ENCODE measurements around the gene MANSC1.

The MANSC1 gene

DNA sequence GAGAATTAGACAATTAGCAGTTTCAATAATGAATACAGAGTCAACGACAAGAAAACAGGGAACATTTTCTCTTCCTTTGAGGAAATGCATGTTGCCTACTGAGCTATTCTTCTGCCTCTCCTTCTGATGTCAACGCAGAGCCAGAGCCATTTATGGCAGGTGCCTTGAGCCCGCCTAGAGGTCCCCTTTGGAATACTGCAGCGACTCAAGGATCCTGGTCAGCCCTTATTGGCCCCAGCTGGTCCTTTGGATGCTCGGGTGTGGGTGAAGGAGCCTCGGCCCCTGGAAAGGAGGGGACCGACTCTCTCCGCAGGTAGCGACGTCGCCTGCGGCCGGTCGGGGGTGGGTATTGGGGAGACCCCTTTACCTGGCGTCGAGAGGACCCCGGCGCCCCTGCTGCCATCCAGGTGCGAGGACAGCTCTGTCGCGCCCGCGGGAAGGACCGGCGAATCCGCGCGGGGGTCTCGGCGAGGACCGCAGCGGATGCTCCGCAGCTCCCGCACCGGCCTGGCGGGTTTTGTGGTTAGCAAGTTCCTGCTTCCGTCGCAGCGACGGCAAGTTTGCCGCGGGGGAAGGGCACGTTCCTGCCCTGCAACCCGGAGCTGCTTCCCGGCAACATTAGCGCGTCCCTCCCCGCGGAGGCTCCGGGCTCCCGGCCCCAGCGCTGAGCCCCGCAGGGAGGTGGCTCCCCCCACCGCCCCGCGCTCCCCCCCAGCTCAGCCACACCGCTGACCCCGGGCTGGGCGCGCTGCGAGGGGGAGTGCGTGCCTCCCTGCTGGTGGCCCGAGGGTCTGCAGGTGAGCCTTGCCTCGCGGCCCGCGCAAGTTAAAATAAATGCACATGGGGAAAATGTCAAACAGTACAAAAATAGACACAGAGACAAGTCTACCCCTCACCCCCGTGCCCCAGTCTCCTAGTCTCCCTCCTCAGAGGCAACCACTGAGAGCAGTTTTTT lies at the start of gene MANSC1:
MANSC1 (minus strand) TSS at position 532 of the 955 bp plus-strand sequence. CDS start 6,928 bp downstream, outside the sequence.
- Mint-ChIP-seq H3K4me3 (peak within 1 kb of the TSS; percentile 81), H3K27ac (no peak within 1 kb of the TSS), H3K27me3 (ENCODE audit: low read depth, poor library complexity) (peaks cover 54% of the 10 kb centered on the region), H3K36me3 (ENCODE audit: low read depth) (no peaks in the 10 kb centered on the region), H3K4me1 (peaks cover 7% of the 10 kb centered on the region), H3K9me3 (peaks cover 17% of the 10 kb centered on the region)
- peak; percentile 70 for DNase-seq
- TF ChIP-seq, protein P1, sequence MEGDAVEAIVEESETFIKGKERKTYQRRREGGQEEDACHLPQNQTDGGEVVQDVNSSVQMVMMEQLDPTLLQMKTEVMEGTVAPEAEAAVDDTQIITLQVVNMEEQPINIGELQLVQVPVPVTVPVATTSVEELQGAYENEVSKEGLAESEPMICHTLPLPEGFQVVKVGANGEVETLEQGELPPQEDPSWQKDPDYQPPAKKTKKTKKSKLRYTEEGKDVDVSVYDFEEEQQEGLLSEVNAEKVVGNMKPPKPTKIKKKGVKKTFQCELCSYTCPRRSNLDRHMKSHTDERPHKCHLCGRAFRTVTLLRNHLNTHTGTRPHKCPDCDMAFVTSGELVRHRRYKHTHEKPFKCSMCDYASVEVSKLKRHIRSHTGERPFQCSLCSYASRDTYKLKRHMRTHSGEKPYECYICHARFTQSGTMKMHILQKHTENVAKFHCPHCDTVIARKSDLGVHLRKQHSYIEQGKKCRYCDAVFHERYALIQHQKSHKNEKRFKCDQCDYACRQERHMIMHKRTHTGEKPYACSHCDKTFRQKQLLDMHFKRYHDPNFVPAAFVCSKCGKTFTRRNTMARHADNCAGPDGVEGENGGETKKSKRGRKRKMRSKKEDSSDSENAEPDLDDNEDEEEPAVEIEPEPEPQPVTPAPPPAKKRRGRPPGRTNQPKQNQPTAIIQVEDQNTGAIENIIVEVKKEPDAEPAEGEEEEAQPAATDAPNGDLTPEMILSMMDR (IDR thresholded peaks at IDR 0.05) = peak; percentile 54

DNA sequence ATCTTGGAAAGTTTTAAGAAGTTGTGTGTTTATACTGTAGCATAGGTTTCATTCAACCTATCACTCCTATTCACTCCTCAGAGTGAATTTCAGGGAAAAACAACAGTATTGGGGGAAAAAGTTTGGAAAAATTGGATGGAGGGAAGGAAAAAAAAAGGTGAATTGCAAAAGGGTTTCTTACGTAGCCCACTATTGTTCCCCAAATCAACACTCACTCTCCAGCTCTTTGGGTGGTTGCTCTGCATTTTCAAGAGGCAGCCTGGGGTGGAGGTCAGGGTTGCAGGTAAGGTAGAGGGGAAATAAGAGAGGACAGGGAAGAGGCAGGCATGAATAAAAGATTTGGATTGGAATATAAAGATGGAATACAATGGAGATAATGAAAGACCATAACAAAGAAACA lies 49.1 kb upstream of the MANSC1 start:
- H3K4me3 Mint-ChIP-seq = no peak overlapping the region
- peaks cover 48% of the 10 kb centered on the region for H3K4me1 Mint-ChIP-seq
- peaks cover 8% of the 10 kb centered on the region for H3K9me3 Mint-ChIP-seq
- H3K27ac Mint-ChIP-seq = no peak overlapping the region
- TF ChIP-seq, protein P1 (IDR thresholded peaks at IDR 0.05) = no peak
- H3K36me3 Mint-ChIP-seq (ENCODE audit: low read depth) = peaks cover 13% of the 10 kb centered on the region
- H3K27me3 Mint-ChIP-seq (ENCODE audit: low read depth, poor library complexity) = peaks cover 2% of the 10 kb centered on the region
- DNase-seq = no peak

DNA sequence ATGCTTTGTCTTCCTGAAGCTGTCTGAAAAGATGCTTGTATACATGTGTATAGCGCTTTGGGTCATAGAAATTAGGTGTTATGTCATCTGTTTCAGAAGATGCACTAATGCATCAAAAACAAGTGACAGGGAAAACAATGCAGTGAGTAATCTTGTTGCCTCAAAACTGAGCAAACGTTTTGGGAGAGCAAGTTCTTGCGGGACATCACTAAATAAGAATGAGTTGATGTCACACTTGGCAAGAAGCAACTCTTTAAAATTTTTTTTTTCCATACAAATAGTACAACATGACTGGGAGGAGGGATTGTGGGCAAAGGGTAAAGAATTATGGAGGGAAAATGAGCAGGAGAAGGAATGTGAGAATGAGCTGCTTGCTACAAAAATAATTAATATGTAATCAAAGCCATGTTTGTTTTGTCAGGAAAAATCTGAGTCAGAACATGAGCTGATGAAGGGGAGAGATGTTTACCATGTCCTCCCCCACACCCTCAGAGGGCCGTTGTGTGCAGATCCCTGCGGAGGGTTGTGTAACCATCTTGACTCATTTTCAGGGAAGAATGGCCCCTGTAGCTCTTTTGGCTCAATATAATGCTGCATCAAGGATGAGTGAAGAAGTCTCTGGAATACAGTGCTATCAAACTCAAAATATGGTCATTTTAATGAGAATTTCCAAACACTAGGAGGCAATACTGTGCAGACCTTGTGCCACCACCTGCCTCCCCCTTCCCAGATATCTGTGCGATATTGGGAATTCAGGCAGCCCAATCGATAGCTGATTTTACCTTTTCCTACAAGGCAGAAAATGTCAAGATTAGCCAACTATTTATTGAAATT lies 48.2 kb upstream of the MANSC1 start:
- DNase-seq = no peak
- peak overlapping the region; percentile 20 for H3K4me3 Mint-ChIP-seq
- H3K27me3 Mint-ChIP-seq (ENCODE audit: low read depth, poor library complexity) = peaks cover 2% of the 10 kb centered on the region
- peak overlapping the region; percentile 28 for H3K27ac Mint-ChIP-seq
- TF ChIP-seq, protein P1 (IDR thresholded peaks at IDR 0.05) = no peak
- H3K4me1 Mint-ChIP-seq = peaks cover 39% of the 10 kb centered on the region
- H3K9me3 Mint-ChIP-seq = peaks cover 8% of the 10 kb centered on the region
- H3K36me3 Mint-ChIP-seq (ENCODE audit: low read depth) = peaks cover 13% of the 10 kb centered on the region

DNA sequence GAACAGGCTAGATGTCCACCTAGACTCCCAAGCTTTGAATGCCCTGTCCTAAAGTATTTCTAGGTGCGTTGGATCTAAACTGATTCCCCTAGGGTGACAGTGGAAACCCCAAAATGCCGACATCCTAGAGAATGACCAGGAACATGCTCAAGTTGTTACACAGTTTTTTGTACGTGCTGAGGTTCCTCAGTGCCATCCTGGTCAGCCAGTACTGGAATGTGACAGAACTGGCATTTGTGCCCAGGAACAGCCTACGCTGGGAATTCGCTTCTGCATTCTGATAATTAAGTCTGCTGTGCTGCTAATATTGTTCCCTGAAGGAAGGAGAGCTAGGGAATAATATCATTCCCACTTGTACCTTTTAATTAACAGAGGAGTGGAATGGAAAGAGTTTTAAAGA lies 47.1 kb upstream of the MANSC1 start:
- DNase-seq = no peak
- Mint-ChIP-seq H3K4me3 (no peak overlapping the region), H3K27me3 (ENCODE audit: low read depth, poor library complexity) (peaks cover 2% of the 10 kb centered on the region), H3K4me1 (peaks cover 34% of the 10 kb centered on the region), H3K9me3 (peaks cover 6% of the 10 kb centered on the region), H3K27ac (no peak overlapping the region), H3K36me3 (ENCODE audit: low read depth) (peaks cover 12% of the 10 kb centered on the region)
- TF ChIP-seq, protein P1 (IDR thresholded peaks at IDR 0.05) = no peak

DNA sequence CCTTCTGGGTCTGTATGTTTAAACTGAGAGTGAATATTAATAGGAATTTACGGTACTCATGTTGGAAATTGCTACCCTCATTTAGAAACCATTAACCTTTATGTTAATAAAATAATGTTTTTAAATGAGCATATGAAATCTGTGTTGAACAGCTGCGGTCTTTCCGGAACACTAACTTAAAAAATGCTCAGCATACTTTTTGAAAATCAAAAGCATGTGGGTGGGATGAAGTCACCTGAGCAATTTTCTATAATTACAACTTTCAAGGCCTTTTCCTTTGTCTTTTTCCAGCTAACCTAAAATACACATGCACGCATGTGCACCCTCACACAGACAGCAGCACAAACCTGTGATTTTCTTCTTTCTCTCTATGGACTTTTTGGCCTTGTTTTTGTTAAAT lies 46.7 kb upstream of the MANSC1 start:
- DNase-seq = no peak
- H3K4me1 Mint-ChIP-seq = peaks cover 34% of the 10 kb centered on the region
- H3K4me3 Mint-ChIP-seq = no peak overlapping the region
- H3K27me3 Mint-ChIP-seq (ENCODE audit: low read depth, poor library complexity) = peaks cover 2% of the 10 kb centered on the region
- TF ChIP-seq, protein P1 (IDR thresholded peaks at IDR 0.05) = no peak
- H3K27ac Mint-ChIP-seq = no peak overlapping the region
- peaks cover 9% of the 10 kb centered on the region for H3K36me3 Mint-ChIP-seq (ENCODE audit: low read depth)
- H3K9me3 Mint-ChIP-seq = peaks cover 4% of the 10 kb centered on the region

Measured in nephron progenitor cell (in vitro differentiated cells).